Dermis blood vessel endothelial cell (primary cell): ENCODE results near the gene MARCKS. TPM values are rescaled to one million over a fixed set of nuclear protein-coding genes. Genes with fewer than 3 reads are reported as not detected.
A peak's percentile ranks its signal among the peaks of the same experiment; 100 is the strongest.
"Not testable (repeated sequence)": the region's sequence is repeated elsewhere in the genome, so short reads cannot be mapped to it uniquely, and the experiment has no call there.

Source experiments
- DNase-seq: peaks from one replicate; pipeline ENCODE4 v3.0.0; 2010
- total RNA-seq: library from RNA; depleted of rRNA; stranded (reverse); fragments of >200 nt; gene quantifications from 2 replicates; pipeline ENCODE4 v1.2.3, GENCODE V29; 2014

The MARCKS gene
- total RNA-seq, 1 donor from 2014 or later: 333 TPM

DNA sequence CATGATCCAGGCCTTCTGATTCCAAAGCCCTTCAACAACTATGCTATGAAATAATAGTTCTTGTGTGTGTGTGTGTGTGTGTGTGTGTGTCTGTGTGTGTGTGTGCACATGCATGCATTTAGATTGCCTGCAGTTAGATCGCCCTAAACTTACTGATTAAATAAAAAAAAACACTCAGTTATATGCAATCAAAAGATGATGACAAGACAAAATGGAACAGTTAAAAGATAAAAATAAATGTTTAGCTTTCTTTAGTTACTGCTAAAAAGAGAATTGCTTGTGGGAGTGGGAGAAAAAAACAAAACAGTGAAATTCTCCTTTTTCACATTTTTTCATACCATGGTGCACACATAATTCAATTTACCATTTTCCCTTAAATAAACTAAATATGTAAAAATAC is 29.4 kb downstream of the MARCKS start:
- no peak for DNase-seq

DNA sequence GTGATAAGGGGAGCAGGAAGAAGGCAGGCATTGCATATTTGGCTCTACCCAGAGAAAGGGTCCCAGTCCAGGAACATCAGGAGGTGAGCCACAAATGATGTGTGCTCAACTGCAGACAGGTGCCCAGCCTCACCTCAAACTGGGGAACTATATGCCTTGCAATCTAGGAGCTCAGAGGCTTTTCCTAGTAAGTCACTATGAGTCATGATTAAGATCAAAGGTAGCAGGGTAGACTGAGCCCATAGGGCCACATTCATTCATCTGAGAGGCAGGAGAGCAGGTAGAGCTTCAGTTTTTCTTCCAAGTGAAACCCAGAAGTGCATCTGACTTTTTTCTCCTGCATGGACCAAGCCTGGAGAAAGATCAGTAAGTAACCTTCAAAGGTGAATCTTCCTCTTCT is 31.3 kb downstream of the MARCKS start:
- no peak for DNase-seq

DNA sequence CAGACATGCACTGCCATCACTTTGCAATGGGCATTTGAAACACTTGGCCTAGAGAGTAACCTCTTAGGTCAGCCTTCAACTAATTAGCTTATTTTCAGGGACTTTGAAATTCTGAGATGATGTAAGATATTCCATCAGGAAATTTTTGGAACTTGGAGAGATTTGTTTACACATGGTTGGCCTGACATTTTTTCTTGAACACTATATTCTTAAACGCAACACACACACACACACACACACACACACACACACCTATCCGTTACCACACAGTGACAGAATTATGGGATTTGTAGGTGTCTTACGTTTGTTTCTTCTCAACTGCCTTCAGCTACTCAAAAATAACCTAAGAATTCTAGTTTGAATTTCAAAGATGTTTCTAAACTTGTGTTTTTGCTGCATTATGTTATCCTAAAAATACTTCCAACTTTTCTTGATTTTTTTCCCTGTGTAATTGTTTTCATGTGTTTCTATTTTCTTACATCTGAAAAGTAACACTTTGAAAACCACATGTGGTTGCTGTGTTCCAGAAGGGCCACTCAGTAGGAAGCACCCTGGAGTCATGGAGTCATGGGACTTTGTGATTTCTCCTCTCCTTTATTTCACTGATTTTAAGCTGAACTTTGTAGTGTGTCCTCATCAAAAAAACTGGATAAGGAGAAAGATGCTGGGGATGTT is 31.9 kb downstream of the MARCKS start:
- no peak for DNase-seq

DNA sequence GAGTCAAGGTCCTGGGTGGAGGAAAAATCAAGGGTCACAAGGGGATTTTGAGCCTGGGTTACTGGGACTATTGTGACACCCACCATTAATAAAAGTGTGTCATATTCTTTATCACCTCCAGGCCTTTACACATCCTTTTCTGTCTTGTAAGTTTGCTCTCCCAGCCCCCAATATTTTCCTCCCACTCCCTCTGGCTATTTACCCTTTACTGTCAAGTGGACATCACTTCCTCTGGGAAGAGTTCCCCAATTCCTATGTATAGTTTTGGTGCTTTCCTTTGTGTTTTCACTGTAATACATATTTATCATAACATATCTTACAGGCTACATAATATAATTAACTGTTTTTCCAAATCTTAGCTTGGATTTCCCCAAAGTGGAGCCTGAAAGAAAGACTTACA is 36.3 kb downstream of the MARCKS start:
- DNase-seq: no peak

DNA sequence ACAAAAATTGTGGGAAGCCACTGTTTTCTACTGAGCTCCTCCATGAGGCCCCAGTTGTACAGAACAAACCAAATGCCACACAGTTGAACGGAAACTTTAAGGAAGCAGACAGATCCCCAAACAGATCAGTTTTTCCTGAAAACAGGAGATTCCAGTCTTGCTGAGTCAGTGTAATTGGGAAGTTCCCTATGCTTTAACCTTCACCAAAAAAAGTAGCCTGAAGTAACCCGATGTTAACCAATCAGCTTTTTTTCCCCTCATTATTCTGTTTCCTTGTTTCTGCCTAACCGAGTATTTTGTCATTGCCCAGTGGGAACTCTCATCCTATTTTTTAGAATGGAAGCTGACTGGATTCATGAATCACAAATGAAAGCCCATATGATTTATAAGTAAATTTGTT is 36.7 kb downstream of the MARCKS start:
- peak; percentile 78 for DNase-seq

DNA sequence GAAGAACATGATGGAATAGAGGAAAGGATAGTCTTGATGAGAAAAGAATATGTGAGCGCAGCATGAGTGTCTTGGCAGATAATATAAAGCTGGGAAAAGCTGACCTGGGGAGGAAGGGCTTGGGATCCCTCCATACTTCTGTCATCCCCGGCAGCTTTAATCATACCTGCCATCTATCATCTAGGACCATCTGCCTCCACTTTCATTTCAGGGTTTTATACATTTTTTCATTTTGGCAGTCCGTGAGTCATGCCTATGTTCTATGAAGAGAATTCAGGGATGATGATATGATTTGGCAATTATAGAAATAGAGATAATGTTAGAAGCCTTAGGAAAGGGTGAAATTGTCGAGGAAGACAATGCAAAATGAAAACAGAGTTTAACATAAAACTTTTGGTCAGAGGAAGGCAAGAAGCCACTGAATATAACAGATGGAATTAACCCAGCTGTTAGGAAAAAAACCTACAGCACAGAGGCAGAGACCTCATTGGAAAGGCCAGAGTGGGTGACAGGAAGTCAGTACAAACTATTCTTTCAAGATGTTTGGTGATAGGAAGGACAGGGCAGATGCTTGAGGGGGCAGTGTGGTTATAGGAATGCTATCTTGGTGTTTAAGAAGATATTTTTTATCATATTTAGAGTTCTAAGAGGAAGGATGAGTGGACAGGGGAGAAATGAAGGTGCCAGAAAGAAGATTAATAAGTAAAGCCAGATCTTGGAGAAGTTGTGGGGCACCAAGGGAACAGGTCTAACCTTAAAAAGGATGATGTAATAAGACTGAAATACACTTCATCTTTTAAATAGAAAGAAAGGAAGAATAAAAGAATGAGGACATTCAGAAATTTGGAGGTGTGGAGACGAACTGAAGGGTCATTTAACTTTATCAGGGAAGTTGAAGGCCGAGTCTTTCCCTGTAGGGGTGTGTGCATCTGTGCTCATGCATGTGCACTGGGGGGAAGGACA is 37.8 kb downstream of the MARCKS start:
- DNase-seq: no peak

DNA sequence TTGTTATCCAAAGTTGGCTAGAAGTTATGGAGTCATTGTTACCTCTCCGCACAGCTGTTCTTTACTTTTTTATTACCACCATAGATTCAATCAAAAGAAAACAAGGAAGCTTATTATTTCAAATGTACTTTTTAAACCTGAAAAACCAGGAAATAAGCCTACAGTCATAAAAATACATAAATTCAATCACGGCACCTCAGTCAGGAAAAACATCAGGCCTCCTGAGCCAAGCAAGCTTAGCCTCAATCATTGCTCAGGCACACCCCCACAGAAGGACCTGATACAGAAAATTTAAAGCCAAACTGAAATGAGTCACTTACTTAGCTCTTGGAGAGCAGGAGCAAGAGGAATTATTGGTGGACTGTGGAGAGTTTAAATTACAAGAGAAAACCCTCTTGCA is 44.3 kb downstream of the MARCKS start:
- peak; percentile 64 for DNase-seq

DNA sequence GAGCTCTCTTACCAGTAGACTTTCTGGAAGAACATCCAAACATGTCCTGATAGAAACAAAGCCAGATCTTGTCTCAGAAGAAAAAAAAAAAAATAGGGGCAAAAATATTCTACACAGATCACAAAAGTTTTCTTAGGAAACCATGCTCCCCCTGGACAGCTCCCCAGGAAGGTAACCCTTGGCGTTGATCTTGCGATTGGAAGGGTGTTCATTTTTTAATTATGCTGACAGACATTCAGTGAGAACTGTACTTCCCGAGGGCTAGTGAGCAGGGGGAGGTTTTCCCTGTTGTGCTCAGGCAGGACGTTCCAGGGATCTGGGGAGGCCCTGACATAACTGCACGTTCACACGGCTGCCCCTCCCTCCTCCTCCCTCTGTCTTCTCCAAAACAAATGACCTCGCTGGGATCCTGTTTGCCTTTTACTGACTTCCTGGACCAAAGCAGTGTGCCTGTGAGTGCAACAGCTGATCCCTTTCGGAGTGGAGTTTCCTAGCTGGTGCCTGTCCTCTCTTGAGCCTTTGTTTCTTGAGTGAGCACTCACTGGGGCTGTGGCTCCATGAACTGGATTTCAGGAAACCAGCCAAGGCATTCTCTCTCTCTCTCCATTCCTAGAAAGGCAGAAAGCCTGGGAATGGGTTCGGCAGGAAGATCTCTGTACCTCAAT is 46.7 kb downstream of the MARCKS start:
- DNase-seq: peak; percentile 87

DNA sequence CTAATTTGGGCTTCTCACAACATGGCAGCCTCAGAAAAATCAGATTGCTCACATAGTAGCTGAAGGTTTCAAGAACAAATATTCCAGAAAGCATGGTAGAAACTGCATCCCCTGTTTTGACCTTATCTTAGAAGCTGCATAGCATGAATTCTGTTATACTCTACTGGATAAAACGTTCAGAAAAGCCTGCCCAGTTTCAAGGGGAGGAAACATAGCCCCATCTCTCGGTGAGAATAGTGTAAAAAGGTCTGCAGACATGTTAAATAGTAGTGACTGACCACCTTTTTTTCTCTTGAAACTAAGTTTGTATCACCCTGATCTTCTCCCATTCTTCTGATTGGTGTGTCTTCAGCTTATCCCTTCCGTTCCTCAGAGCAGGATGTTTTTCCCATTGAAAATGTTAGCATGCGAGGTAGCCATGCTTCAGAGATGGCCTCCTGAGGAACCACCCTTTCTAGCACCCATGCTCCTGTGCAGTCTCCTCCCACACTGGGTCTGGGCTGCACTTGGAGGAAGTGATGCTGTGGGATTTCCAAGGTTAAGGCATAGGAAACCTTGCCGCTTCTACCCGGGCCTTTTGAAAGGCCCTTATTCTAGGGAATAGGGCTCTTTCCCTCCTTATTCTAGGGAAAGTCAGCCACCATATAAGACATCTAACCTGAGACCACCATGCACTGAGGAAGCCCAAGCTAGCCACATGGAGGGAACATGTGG is 50.1 kb downstream of the MARCKS start:
- peak; percentile 64 for DNase-seq

DNA sequence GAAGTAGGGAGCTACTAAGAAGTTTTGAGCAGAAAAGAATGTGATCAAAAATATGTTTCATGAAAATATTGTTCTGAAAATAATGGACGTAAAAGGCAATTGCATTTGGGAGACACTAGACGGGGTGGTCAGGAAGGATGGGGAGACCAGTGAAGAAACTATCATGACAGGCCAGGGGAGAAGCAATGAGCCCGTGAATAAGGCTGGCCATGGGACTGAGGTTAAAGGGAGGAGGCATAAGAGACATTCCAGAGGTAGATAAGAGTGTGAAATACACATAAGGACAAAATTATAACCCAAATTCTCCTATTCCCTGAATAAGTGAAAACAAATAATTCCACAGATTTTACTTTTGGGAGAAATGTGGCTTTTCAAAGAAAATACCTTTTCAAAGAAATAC is 51.7 kb downstream of the MARCKS start:
- no peak for DNase-seq

DNA sequence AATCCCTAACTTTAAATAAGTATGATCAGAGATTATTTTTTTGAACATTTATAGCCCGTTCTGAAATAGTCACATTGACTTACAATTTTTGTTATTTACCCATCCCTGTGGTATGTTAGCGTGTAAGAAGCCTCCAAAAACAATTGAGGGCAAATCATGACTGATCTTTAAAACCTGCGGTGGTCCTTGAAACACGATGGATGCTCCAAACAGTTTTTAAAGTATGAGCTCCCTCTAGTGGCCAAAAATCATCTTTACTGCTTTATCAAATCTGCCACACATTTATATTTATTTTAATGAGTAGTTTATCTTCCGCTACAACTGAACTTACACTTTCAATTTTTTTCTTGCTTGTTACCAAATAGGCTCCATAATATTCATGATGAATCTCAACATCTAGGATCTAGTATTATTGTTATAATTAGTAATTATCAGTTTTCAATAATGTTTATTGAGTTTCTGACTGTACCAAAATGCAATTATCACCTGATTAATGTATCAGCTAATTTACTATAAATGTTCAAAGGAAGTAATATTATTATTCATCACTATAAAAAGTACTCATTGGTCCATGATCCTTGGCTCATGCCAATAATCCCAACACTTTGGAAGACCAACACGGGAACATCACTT is 52.2 kb downstream of the MARCKS start:
- DNase-seq: peak; percentile 86

DNA sequence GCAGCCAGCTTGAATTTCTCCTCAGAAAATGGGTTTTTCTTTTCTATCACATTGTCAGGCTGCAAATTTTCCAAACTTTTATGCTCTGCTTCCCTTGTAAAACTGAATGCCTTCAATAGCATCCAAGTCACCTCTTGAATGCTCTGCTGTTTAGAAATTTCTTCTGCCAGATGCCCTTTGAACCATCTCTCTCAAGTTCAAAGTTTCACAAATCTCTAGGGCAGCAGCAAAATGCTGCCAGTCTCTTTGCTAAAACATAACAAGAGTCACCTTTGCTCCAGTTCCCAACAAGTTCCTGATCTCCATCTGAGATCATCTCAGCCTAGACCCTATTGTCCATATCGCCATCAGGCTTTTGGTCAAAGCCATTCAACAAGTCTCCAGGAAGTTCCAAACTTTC is 53.1 kb downstream of the MARCKS start:
- DNase-seq: not testable (repeated sequence)

Other genes starting within 250 kb of the MARCKS start
- gene HDAC2, start 113.8 kb downstream of the MARCKS start, total RNA-seq: 74.2 and 152 TPM in 2 replicates